ENCODE measurements around the gene DOK7. TPM values are rescaled to one million over a fixed set of nuclear protein-coding genes. Genes with fewer than 3 reads are reported as not detected.

DOK7 gene
- total and polyA plus RNA-seq, 2 donors (not counting 3 experiments of a cell fraction or from before 2014, with no cell fraction given), result not detected

DNA sequence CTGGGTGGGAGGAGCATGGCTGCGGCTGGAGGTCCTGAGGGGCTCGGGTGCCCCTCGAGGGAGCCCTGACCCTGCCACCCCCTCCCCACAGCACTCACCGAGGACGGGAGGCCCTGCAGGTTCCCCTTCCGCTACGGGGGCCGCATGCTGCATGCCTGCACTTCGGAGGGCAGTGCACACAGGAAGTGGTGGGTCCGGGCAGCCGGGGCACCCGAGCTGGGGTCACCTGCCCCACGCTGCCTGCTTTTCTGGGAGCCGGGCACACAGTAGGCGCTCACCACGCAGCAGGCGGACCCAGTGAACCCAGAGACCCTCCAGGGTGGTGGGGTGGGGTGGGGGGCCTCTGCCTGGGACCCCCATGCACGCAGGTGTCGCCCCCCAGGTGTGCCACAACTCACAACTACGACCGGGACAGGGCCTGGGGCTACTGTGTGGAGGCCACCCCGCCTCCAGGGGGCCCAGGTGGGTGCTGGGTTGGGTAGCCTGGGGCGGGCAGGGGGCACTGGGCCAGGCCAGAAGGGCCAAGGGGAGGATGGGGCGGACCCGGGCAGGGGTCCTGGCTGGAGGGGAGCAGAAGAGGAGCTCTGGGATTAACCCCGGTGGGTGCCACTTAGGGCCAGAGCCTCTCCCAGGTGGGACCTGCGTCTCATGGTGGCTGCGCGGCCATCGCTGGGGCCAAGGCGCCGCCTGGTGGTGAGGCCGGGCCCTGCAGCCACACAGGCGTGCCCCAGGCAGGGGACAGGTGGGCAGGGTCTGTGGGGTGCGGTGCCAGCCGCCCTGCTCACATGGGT lies 20.0 kb upstream of the DOK7 start:
- Histone ChIP-seq H3K27me3 (ENCODE audit: control insufficient read depth in 2 of 2, insufficient read depth in 2 of 2, low read length in 2 of 2) (no peaks in the 10 kb centered on the region), H3K4me3 (replicated peaks in 1 of 3; ENCODE audit: insufficient read depth in 1 of 3, low read depth in 1 of 3, low read length in 3 of 3) (no peak overlapping the region), H3K9ac (replicated peaks; ENCODE audit: extremely low read depth, insufficient read depth, low read length) (no peak overlapping the region), H2AFZ (ENCODE audit: low read depth, low read length) (no peak overlapping the region), H4K20me1 (replicated peaks; ENCODE audit: control insufficient read depth, extremely low read depth, insufficient read depth, low read length) (no peaks in the 10 kb centered on the region), H3K4me1 (ENCODE audit: control insufficient read depth, extremely low read depth, insufficient read depth, low read length) (no peaks in the 10 kb centered on the region), H3K9me3 (replicated peaks; ENCODE audit: control insufficient read depth, insufficient read depth, low read length) (no peaks in the 10 kb centered on the region), H3K9me1 (replicated peaks; ENCODE audit: control insufficient read depth, extremely low read depth, insufficient read depth, low read length) (no peaks in the 10 kb centered on the region), H3K27ac (ENCODE audit: insufficient read depth, low read depth, low read length) (no peak overlapping the region), H3K4me2 (ENCODE audit: insufficient read depth, low read length) (no peak overlapping the region), H3K36me3 (ENCODE audit: control insufficient read depth in 2 of 2, extremely low read depth in 1 of 2, insufficient read depth in 2 of 2, low read length in 2 of 2) (no peaks in the 10 kb centered on the region), H3K79me2 (ENCODE audit: control insufficient read depth, insufficient read depth, low read length) (no peaks in the 10 kb centered on the region)
- TF ChIP-seq JUN (IDR thresholded peaks at IDR 0.05; ENCODE audit: borderline replicate concordance, insufficient read depth, insufficient read length, low read depth) (no peak), GATA2 (IDR thresholded peaks at IDR 0.05; ENCODE audit: insufficient read depth, insufficient read length, low read depth, low read length) (no peak), POLR2A (IDR thresholded peaks at IDR 0.05; ENCODE audit: low read depth, low read length) (no peak), CTCF (IDR thresholded peaks at IDR 0.05; ENCODE audit: extremely low read depth in 1 of 2, insufficient read depth in 1 of 2, low read depth in 1 of 2, low read length in 2 of 2) (peak; percentile 95 to 98), MYC (IDR thresholded peaks at IDR 0.05; ENCODE audit: low read depth, low read length) (no peak), EZH2 (IDR thresholded peaks at IDR 0.05; ENCODE audit: borderline replicate concordance, low read depth, low read length, severe bottlenecking) (no peak), FOS (IDR thresholded peaks at IDR 0.05; ENCODE audit: borderline replicate concordance, insufficient read depth, low read length) (no peak)
- TF ChIP-seq, protein P1, sequence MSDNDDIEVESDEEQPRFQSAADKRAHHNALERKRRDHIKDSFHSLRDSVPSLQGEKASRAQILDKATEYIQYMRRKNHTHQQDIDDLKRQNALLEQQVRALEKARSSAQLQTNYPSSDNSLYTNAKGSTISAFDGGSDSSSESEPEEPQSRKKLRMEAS (IDR thresholded peaks at IDR 0.05; ENCODE audit: insufficient read depth, insufficient read length), result no peak
- dilution Hi-C loops (cut with MboI; ENCODE audit: extremely low pct_ligation_motif_present, low sequenced_read_pairs) (no loop called here), intact Hi-C loops (cut with micrococcal nuclease) (loop anchor here (1.0 kb wide), 3 partner anchors 97 to 337 kb away; no protein-coding TSS in a partner anchor)
- POLR2A ChIA-PET, result no interaction called here
- CTCF ChIA-PET, result interaction anchor here (0.6 to 6.1 kb wide), 8 partner anchors 73 to 336 kb away, joined by 3 to 78 read pairs (median 3); no protein-coding TSS in a partner anchor
- no peak for FAIRE-seq
- BruUV-seq (replicated peaks), result no TSS peak
- peak; percentile 27 for DNase-seq (ENCODE audit: low read depth, low spot score)

Data from endothelial cell of umbilical vein (primary cell).